KMS-11 (cell line): ENCODE results near the gene TAPBP.

ENCODE experiments used
- H2AFZ ChIP-seq: fragments of 200-600 bp; sonication (generic); 2 replicates; pipeline ENCODE4 v1.6.1; 2016; ENCODE audit warnings: antibody characterized with exemption, mixed run types, low read depth
- H3K27ac ChIP-seq: fragments of 200-600 bp; sonication (generic); 2 replicates; pipeline ENCODE4 v1.6.1; 2016; ENCODE audit warnings: mild to moderate bottlenecking, mixed run types
- H3K27me3 ChIP-seq: fragments of 200-600 bp; sonication (generic); 2 replicates; pipeline ENCODE4 v1.6.1; 2017; ENCODE audit warnings: mild to moderate bottlenecking, low read depth, mixed run types, moderate library complexity; ENCODE audit not compliant: insufficient read depth
- H3K36me3 ChIP-seq: fragments of 200-600 bp; sonication (generic); 2 replicates; pipeline ENCODE4 v1.6.1; 2017; ENCODE audit warnings: mild to moderate bottlenecking, mixed run types; ENCODE audit not compliant: insufficient read depth
- H3K4me1 ChIP-seq: fragments of 200-600 bp; sonication (generic); 2 replicates; pipeline ENCODE4 v1.6.1; 2016; ENCODE audit warnings: mild to moderate bottlenecking, low read depth, mixed run types; ENCODE audit not compliant: poor library complexity, severe bottlenecking
- H3K4me2 ChIP-seq: fragments of 200-600 bp; sonication (generic); 2 replicates; pipeline ENCODE4 v1.7.0; 2016; ENCODE audit warnings: mild to moderate bottlenecking, mixed run types
- H3K4me3 ChIP-seq: fragments of 200-600 bp; sonication (generic); IDR thresholded peaks from 2 replicates; pipeline ENCODE4 v1.6.1; 2017; ENCODE audit warnings: low read depth, low read length, mixed read lengths; ENCODE audit not compliant: insufficient read depth
- H3K79me2 ChIP-seq: fragments of 200-600 bp; sonication (generic); 2 replicates; pipeline ENCODE4 v1.6.1; 2016; ENCODE audit warnings: low read depth, mixed run types; ENCODE audit not compliant: insufficient read depth
- H3K9ac ChIP-seq: fragments of 200-600 bp; sonication (generic); 2 replicates; pipeline ENCODE4 v1.6.1; 2016; ENCODE audit warnings: mild to moderate bottlenecking, mixed run types
- H4K20me1 ChIP-seq: fragments of 200-600 bp; sonication (generic); 2 replicates; pipeline ENCODE4 v1.6.1; 2016; ENCODE audit warnings: mild to moderate bottlenecking, mixed run types; ENCODE audit not compliant: insufficient read depth
- TF ChIP-seq, protein P1 (sequence below): fragments of 200-600 bp; sonication (generic); conservative IDR thresholded peaks from 2 replicates; pipeline ENCODE4 v1.6.1; 2017; ENCODE audit warnings: low read depth, mild to moderate bottlenecking, antibody characterized with exemption, low read length, moderate library complexity, mixed read lengths

TAPBP gene

DNA sequence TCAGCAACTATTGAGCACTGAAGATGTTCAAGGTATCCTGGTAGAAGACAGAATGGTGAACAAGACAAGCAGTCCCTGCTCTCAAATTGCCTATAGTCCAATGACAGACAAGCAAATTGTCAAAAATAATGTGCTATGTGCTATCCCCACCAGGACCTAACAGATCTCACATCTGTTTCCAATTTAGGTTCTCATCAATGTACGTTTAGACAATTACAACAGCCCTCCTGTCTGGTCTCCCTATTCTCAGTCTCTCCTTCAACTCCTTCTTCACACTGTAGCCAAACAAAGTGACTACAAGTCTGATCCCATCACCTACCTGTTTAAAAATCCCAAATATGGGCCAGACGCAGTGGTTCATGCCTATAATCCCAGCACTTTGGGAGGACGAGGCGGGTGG is 7.5 kb downstream of the TAPBP start:
- TF ChIP-seq, protein P1, sequence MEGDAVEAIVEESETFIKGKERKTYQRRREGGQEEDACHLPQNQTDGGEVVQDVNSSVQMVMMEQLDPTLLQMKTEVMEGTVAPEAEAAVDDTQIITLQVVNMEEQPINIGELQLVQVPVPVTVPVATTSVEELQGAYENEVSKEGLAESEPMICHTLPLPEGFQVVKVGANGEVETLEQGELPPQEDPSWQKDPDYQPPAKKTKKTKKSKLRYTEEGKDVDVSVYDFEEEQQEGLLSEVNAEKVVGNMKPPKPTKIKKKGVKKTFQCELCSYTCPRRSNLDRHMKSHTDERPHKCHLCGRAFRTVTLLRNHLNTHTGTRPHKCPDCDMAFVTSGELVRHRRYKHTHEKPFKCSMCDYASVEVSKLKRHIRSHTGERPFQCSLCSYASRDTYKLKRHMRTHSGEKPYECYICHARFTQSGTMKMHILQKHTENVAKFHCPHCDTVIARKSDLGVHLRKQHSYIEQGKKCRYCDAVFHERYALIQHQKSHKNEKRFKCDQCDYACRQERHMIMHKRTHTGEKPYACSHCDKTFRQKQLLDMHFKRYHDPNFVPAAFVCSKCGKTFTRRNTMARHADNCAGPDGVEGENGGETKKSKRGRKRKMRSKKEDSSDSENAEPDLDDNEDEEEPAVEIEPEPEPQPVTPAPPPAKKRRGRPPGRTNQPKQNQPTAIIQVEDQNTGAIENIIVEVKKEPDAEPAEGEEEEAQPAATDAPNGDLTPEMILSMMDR = no peak
- H3K79me2 ChIP-seq = peaks cover 25% of the 10 kb centered on the region
- H3K27me3 ChIP-seq = no peaks in the 10 kb centered on the region
- peaks cover 10% of the 10 kb centered on the region for H3K4me1 ChIP-seq
- H3K36me3 ChIP-seq = no peaks in the 10 kb centered on the region
- no peaks in the 10 kb centered on the region for H4K20me1 ChIP-seq
- no peak overlapping the region for H3K4me3 ChIP-seq
- no peak overlapping the region for H2AFZ ChIP-seq
- H3K27ac ChIP-seq = no peak overlapping the region
- H3K9ac ChIP-seq = no peak overlapping the region
- no peak overlapping the region for H3K4me2 ChIP-seq

DNA sequence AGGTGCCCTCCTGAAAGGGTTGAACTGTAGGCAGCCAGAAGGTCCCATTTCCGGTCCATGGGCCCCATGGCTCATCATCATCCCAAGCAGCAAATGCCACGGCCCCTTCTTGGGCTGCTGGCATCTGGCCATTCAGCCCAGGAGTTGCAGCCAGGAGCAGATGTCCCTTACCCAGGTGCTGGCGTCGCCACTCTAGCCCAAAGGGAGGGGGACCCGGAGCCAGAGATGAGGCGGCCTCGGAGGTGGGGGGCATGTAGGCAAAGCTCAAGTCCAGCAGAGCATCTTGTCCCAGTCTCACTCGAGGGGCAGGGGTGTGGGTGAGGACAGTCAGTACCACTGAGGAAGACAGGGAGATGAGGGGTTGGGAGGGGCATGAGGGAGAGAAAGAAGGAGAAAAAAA is 8.8 kb downstream of the TAPBP start:
- peaks cover 5% of the 10 kb centered on the region for H3K4me1 ChIP-seq
- H3K79me2 ChIP-seq = peaks cover 12% of the 10 kb centered on the region; the same call in 1 of the 2 replicates
- H3K27ac ChIP-seq = no peak overlapping the region
- H3K4me3 ChIP-seq = no peak overlapping the region
- TF ChIP-seq, protein P1 = no peak
- no peak overlapping the region for H3K4me2 ChIP-seq
- no peaks in the 10 kb centered on the region for H3K27me3 ChIP-seq
- H3K9ac ChIP-seq = no peak overlapping the region
- H3K36me3 ChIP-seq = no peaks in the 10 kb centered on the region
- no peaks in the 10 kb centered on the region for H4K20me1 ChIP-seq
- no peak overlapping the region for H2AFZ ChIP-seq

DNA sequence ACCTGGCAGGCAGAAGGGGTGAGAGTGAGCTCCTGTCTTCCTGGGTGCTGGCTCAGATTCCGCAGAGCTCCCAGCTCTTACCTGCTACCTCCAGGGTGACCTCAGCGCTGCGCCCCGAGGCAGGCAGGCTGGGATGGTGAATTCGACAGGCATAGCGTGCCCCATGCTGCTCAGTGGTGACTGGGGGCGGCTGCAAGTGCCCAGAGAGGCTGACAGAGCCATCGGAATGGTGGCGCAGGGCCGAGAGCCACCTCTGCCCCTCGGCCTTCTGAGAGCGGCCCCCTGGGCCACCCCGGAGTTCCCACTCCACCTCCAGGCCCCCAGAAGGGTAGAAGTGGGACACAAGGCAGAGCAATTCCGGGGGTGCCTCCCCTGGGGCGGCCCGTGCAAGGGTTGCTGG is 9.7 kb downstream of the TAPBP start:
- TF ChIP-seq, protein P1 = no peak
- peaks cover 7% of the 10 kb centered on the region for H3K4me1 ChIP-seq
- H3K27ac ChIP-seq = no peak overlapping the region
- no peak overlapping the region for H2AFZ ChIP-seq
- peaks cover 8% of the 10 kb centered on the region; the same call in 1 of the 2 replicates for H3K79me2 ChIP-seq
- H3K4me2 ChIP-seq = no peak overlapping the region
- no peaks in the 10 kb centered on the region for H3K27me3 ChIP-seq
- H3K4me3 ChIP-seq = no peak overlapping the region
- no peaks in the 10 kb centered on the region for H4K20me1 ChIP-seq
- H3K9ac ChIP-seq = no peak overlapping the region
- no peaks in the 10 kb centered on the region for H3K36me3 ChIP-seq

DNA sequence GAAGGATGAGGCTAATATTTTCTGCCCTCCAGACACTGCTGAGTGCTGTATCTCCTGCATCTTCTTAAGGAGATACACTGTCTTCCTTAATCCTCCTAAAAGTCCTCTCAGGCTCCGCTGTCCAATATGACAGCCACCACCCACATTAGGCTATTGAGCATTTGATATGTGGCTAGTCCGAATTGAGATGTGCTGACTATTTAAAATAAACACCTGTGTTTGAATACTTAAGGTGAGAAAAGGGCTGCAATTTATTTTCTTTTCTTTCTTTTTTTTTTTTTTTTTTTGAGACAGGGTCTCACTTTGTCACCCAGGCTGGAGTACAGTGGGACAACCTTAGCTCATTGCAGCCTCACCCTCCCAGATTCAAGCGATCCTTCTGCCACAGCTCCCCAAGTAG is 12.0 kb downstream of the TAPBP start:
- no peaks in the 10 kb centered on the region for H3K36me3 ChIP-seq
- no peaks in the 10 kb centered on the region for H3K79me2 ChIP-seq
- no peak overlapping the region for H3K4me3 ChIP-seq
- no peak overlapping the region for H3K27ac ChIP-seq
- H3K4me2 ChIP-seq = no peak overlapping the region
- no peaks in the 10 kb centered on the region for H4K20me1 ChIP-seq
- no peak overlapping the region for H3K9ac ChIP-seq
- H3K4me1 ChIP-seq = peaks cover 13% of the 10 kb centered on the region
- no peak overlapping the region for H2AFZ ChIP-seq
- no peaks in the 10 kb centered on the region for H3K27me3 ChIP-seq
- TF ChIP-seq, protein P1 = no peak
